ENCODE data around the gene ZNF516. TPM values are rescaled to one million over a fixed set of nuclear protein-coding genes. Genes with fewer than 3 reads are reported as not detected.

ZNF516 gene
- polyA plus RNA-seq, 2 of the 4 experiments (the other 2 are of a cell fraction) = 3.9 to 4.9 TPM

DNA sequence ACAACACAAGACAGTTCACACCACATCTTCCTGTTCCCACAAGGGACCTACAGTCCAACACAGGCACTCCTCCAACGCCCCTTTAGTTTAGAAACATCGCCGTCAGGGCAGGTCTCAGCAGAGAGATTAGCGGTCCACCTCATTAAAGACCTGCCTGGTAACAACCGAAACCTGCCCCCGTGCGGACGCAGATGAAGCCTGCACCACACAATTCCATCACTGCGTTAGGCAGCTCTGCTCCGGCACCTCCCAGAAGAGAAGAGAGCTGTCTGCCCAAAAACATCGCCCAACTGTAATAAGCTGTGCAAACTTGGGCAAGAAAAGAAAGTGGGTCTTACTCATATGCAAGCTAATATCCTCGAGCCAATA, 32.7 kb downstream of the ZNF516 start:
- no peak overlapping the region for H3K4me2 ChIP-seq
- WGBS (ENCODE audit: missing lambda C conversion rate) = 93% methylated on average over 12 of the region's 12 CpGs
- H3K27ac ChIP-seq = no peak overlapping the region
- no peaks in the 10 kb centered on the region for H3K9me3 ChIP-seq
- DNase-seq (ENCODE audit: low read depth in 1 of 2, low spot score in 1 of 2) (no peak), ATAC-seq (no peak), FAIRE-seq (no peak)
- no peak overlapping the region for H3K4me3 ChIP-seq
- ChIA-PET CTCF (interaction anchor here (0.7 to 2.5 kb wide), 5 partner anchors 14 to 225 kb away, joined by 3 to 9 read pairs (median 3); no protein-coding TSS in a partner anchor), POLR2A (no interaction called here)
- peaks cover 20% of the 10 kb centered on the region for H3K4me1 ChIP-seq
- TF ChIP-seq NFE2L2 (conservative IDR thresholded peaks at IDR 0.05; ENCODE audit: low read length) (no peak), MAFK (IDR thresholded peaks at IDR 0.05; ENCODE audit: partially characterized antibody) (no peak), PHF8 (IDR thresholded peaks at IDR 0.05; ENCODE audit: borderline replicate concordance, low read depth) (no peak), HEYL (CRISPR knock-in tag; IDR thresholded peaks at IDR 0.05) (no peak), HMGXB4 (CRISPR knock-in tag; IDR thresholded peaks at IDR 0.05; ENCODE audit: borderline replicate concordance) (no peak), RFX5 (IDR thresholded peaks at IDR 0.05) (no peak), HOXB5 (CRISPR knock-in tag; IDR thresholded peaks at IDR 0.05) (no peak), TP53 (CRISPR knock-in tag; IDR thresholded peaks at IDR 0.05) (no peak), CHD2 (IDR thresholded peaks at IDR 0.05; ENCODE audit: low read length, partially characterized antibody) (no peak), ZSCAN20 (CRISPR knock-in tag; IDR thresholded peaks at IDR 0.05) (no peak), EP300 (IDR thresholded peaks at IDR 0.05) (no peak), NR3C1 (IDR thresholded peaks at IDR 0.05) (no peak), JUNB (IDR thresholded peaks at IDR 0.05) (no peak), RARB (CRISPR knock-in tag; IDR thresholded peaks at IDR 0.05) (no peak), KDM1A (IDR thresholded peaks at IDR 0.05; ENCODE audit: low read depth) (no peak), ELK1 (IDR thresholded peaks at IDR 0.05; ENCODE audit: low read depth, low read length) (no peak), FOSB (CRISPR knock-in tag; IDR thresholded peaks at IDR 0.05) (no peak), POLR2A (IDR thresholded peaks at IDR 0.05; ENCODE audit: low read length) (no peak), HOXB13 (CRISPR knock-in tag; IDR thresholded peaks at IDR 0.05; ENCODE audit: low read depth) (no peak), CHD4 (IDR thresholded peaks at IDR 0.05; ENCODE audit: borderline replicate concordance) (no peak)

- no peak overlapping the region for H3K4me2 ChIP-seq
- H3K4me3 ChIP-seq = no peak overlapping the region
- no peak for FAIRE-seq
- WGBS (ENCODE audit: missing lambda C conversion rate) = 96% methylated on average over 20 of the region's 27 CpGs
- H3K9me3 ChIP-seq = no peaks in the 10 kb centered on the region
- H3K4me1 ChIP-seq = peaks cover 20% of the 10 kb centered on the region
- H3K27ac ChIP-seq = no peak overlapping the region
- no peak for ATAC-seq
- no peak for DNase-seq (ENCODE audit: low read depth in 1 of 2, low spot score in 1 of 2)
- CTCF ChIA-PET = interaction anchor here (1.1 to 2.5 kb wide), 4 partner anchors 14 to 225 kb away, joined by 3 to 9 read pairs (median 3); no protein-coding TSS in a partner anchor
- POLR2A ChIA-PET = no interaction called here
- TF ChIP-seq ESRRA (IDR thresholded peaks at IDR 0.05; ENCODE audit: borderline replicate concordance, low read length) (no peak), CHD4 (IDR thresholded peaks at IDR 0.05; ENCODE audit: borderline replicate concordance) (no peak), NFE2L2 (conservative IDR thresholded peaks at IDR 0.05; ENCODE audit: low read length) (no peak), SMC3 (IDR thresholded peaks at IDR 0.05) (no peak), ZSCAN20 (CRISPR knock-in tag; IDR thresholded peaks at IDR 0.05) (no peak), FOXS1 (CRISPR knock-in tag; IDR thresholded peaks at IDR 0.05) (no peak), REST (IDR thresholded peaks at IDR 0.05) (no peak), E2F6 (IDR thresholded peaks at IDR 0.05; ENCODE audit: borderline replicate concordance, low read depth) (no peak), RNF2 (IDR thresholded peaks at IDR 0.05; ENCODE audit: borderline replicate concordance, low read depth) (no peak), RARB (CRISPR knock-in tag; IDR thresholded peaks at IDR 0.05) (no peak), HOXA7 (CRISPR knock-in tag; IDR thresholded peaks at IDR 0.05) (no peak), KDM1A (IDR thresholded peaks at IDR 0.05; ENCODE audit: low read depth) (no peak), MAX (IDR thresholded peaks at IDR 0.05) (no peak)
- TF ChIP-seq, protein P1, sequence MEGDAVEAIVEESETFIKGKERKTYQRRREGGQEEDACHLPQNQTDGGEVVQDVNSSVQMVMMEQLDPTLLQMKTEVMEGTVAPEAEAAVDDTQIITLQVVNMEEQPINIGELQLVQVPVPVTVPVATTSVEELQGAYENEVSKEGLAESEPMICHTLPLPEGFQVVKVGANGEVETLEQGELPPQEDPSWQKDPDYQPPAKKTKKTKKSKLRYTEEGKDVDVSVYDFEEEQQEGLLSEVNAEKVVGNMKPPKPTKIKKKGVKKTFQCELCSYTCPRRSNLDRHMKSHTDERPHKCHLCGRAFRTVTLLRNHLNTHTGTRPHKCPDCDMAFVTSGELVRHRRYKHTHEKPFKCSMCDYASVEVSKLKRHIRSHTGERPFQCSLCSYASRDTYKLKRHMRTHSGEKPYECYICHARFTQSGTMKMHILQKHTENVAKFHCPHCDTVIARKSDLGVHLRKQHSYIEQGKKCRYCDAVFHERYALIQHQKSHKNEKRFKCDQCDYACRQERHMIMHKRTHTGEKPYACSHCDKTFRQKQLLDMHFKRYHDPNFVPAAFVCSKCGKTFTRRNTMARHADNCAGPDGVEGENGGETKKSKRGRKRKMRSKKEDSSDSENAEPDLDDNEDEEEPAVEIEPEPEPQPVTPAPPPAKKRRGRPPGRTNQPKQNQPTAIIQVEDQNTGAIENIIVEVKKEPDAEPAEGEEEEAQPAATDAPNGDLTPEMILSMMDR (IDR thresholded peaks at IDR 0.05) = no peak
Measured at GRCh38 chr18:76461692-76462325, 33.2 kb downstream of the ZNF516 start.

Data from A549 (cell line).